Fibroblast of pulmonary artery (primary cell): ENCODE data around the gene IGF1R.

Experiments
- DNase-seq: peaks from one replicate; pipeline ENCODE4 v3.0.0-alpha.2; 2010; ENCODE audit warnings: low read depth
- H3K4me3 ChIP-seq: replicated peaks from 2 replicates; pipeline ENCODE4 v1.5.1; 2011; ENCODE audit warnings: low read depth, mild to moderate bottlenecking, control low read depth, low read length, moderate library complexity
- TF ChIP-seq, protein P1 (sequence below): IDR thresholded peaks from 2 replicates; pipeline ENCODE4 v1.5.1; 2011; ENCODE audit warnings: mild to moderate bottlenecking, control low read depth, low read length, inconsistent platforms; ENCODE audit errors: missing control alignments

Gene IGF1R

DNA sequence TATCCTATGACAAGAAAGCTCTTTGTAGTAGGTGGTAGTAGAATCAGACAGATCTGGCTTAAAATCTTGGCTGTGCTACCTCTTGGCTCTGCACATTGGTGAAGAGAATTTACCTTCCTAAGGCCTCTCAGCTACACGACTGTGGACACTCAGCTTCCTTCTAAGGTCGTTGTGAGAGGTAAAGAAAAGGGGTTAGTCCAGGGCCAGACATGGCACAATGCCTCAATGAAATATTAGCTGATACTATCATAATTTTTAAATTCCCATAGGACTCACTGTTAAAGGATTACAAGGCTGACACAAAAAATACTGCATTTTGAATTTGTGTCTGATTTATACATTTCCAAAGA, 80.4 kb downstream of the IGF1R start:
- no peak overlapping the region for H3K4me3 ChIP-seq
- TF ChIP-seq, protein P1, sequence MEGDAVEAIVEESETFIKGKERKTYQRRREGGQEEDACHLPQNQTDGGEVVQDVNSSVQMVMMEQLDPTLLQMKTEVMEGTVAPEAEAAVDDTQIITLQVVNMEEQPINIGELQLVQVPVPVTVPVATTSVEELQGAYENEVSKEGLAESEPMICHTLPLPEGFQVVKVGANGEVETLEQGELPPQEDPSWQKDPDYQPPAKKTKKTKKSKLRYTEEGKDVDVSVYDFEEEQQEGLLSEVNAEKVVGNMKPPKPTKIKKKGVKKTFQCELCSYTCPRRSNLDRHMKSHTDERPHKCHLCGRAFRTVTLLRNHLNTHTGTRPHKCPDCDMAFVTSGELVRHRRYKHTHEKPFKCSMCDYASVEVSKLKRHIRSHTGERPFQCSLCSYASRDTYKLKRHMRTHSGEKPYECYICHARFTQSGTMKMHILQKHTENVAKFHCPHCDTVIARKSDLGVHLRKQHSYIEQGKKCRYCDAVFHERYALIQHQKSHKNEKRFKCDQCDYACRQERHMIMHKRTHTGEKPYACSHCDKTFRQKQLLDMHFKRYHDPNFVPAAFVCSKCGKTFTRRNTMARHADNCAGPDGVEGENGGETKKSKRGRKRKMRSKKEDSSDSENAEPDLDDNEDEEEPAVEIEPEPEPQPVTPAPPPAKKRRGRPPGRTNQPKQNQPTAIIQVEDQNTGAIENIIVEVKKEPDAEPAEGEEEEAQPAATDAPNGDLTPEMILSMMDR = no peak
- peak; percentile 7 for DNase-seq

DNA sequence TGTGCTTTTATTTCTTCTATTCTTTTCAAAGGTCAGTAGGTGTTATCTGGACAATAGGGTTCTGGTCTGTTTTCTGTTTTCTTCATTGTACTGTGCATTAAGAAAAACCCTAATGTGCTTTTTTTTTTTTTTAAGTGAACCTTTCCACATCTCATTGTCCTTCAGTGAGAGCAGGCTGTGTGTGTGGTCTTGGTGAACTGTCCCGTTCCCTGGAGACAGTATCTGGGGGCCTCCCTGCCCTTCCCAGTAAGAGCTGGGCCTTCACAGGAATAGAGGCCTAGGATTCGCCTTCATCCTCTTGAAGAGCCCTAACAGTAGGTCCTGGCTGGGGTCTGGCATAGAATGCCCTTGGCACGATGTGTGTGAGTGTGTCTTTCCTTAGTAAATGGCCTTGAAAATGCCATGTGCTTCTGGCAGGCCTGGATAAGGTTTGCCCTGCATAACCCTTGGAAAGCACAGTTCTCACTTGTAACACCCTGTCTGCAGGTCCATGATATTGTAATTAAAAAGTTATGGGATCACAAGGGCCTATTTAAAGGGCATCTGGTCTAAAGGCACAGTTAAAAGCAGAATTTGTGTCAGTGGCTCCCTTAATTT, 81.2 kb downstream of the IGF1R start:
- DNase-seq = no peak
- H3K4me3 ChIP-seq = no peak overlapping the region
- TF ChIP-seq, protein P1 = no peak

DNA sequence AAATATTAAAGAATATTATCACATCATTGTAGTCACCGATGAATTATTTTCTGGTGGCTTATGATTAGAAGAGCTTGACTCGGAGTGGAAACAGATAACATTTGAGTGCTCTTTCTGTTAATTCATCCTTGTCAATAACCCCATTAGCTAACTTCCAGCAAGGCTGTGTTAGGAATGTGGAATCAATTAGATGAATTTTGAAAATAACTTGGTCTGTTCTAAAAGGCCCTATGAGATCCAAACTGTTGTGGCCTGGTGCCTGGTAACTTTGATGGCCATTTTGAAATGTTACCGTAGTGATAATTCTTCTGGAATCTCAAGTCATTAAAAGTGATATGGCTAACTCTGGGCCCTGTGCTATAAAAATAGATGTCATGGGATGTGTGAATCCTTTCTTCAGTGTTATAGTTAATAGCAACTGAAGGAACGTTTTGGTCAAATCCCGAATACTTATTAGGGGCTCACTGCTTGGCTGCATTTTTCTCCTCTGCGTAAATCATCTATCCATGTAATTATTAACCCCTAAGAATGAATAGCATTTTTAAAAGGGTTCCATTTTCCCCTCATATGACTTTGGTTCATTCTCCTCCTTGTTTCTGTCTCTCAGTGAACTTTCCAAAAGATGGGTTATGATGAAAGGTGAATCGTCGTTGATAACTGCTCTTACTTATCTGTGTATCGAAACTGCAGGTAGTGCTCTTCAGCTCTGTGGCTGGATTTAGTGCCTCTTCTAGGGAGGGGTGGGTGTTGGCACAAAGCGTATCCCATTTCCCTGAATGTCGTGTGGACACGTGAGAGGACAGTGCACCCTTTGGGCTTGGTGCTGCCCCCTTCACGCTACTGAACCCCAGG, 82.7 kb downstream of the IGF1R start:
- no peak overlapping the region for H3K4me3 ChIP-seq
- no peak for DNase-seq
- TF ChIP-seq, protein P1 = no peak

DNA sequence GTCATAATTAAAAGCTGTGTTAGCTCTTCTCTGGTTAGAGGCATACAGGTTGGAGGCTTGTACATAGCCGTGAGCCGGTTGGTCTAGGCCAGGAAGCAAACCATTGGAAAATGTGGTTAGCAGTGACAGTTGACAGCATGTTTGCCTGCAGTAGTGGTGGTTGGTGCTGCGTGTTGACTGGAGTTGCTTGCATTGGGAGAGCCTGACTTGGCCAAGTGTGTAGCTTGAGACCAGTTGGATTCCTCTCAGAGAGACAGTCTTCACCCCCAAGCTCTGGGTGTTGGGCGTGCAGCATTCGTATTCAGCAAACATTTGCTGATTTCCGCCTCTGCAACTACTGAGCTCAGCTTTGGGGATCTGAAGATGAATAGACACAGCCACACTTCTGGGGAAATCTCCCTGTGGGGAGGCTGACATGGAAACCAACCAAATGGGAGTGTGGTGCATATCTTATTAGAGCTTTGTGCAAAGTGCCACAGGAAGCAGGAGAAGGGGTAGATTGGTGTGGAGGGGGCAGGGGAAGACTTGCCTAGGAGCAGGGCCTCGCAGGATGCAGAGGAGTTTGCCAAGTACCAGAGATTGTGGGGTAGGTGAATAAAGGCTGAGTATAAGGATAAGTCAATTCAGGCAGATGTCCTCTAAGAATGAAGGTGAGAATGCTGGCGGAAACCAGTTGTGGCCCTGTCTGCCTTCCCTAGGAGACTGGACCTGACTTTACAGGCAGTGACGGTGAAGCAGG, 83.5 kb downstream of the IGF1R start:
- DNase-seq = no peak
- TF ChIP-seq, protein P1 = no peak
- H3K4me3 ChIP-seq = no peak overlapping the region

DNA sequence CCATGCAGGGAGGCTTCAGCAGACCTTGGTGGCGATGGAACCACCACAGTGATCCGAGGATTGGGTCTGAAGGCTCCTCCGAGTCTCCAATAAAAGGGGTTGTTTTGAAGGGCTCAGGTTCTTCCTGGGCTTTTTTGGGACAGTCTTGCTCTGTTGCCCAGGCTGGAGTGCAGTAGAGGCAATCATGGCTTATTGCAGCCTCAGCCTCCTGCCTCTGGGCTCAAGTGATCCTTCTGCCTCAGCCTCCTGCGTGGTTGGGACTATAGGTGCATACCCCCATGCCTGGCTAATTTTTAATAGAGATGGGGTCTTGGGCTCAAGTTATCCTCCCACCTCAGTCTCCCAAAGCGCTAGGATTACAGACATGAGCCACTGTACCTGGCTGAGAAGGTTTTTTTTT, 84.8 kb downstream of the IGF1R start:
- H3K4me3 ChIP-seq = no peak overlapping the region
- no peak for DNase-seq
- TF ChIP-seq, protein P1 = no peak

DNA sequence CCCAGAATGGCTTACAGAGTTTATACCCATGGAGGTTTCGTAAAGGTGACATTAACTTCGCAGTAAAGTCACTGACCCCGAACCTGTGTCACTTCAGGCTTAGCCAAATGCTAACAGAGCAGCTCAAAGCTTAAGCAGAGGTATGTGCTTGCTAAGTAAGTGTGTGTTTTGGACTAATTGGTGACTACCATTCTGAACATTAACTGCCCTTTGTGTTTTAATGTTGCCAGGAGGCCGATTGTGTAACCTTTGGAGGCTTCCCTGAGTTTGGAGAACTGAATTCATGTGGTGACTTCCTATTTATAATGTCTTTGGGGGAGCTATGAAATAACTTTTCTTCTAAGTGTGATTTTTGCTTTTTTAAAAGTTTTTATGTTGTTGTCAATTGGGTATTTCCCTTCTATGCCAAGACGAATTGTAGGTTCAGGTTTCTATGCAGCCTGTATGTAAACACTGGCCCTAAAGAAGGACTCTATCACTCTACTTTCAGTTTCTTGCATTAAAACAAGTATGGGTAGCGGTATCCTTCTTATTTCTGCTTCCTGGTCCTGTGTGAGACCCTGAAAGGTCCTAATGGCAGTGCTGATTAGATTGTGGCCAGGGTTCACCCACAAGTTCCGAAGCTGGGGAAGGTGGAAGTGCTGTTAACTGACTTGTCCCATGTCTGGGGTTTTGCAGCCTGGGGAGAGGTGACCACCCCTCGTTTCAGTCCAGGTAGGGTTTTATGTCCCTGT, 86.3 kb downstream of the IGF1R start:
- TF ChIP-seq, protein P1 = no peak
- no peak for DNase-seq
- H3K4me3 ChIP-seq = no peak overlapping the region
